ENCODE results near the gene PTPRM.

DNA sequence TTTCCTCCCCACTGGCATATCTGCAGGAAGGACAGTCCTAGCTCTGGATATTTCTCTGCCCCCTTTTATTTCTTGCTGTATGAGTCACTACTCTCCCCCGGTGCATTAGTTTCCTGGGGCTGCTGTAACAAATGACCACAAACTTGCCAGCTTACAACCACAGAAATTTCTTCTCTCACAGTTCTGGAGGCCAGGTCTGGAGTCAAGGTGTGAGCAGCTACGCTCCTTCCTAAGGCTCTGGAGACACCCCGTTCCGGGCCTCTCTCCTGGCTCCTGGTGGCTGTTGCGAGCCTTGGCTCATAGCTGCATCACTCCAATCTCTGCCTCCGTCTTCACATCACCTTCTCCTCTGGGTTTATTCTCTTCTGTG is 34.1 kb downstream of the PTPRM start:
- TF ChIP-seq POLR2A (IDR thresholded peaks at IDR 0.05), result no peak
- TF ChIP-seq, protein P1, sequence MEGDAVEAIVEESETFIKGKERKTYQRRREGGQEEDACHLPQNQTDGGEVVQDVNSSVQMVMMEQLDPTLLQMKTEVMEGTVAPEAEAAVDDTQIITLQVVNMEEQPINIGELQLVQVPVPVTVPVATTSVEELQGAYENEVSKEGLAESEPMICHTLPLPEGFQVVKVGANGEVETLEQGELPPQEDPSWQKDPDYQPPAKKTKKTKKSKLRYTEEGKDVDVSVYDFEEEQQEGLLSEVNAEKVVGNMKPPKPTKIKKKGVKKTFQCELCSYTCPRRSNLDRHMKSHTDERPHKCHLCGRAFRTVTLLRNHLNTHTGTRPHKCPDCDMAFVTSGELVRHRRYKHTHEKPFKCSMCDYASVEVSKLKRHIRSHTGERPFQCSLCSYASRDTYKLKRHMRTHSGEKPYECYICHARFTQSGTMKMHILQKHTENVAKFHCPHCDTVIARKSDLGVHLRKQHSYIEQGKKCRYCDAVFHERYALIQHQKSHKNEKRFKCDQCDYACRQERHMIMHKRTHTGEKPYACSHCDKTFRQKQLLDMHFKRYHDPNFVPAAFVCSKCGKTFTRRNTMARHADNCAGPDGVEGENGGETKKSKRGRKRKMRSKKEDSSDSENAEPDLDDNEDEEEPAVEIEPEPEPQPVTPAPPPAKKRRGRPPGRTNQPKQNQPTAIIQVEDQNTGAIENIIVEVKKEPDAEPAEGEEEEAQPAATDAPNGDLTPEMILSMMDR (IDR thresholded peaks at IDR 0.05), result no peak
